NK-92 (cell line): Measurements from ENCODE around the gene METRNL.

Source experiments
- DNase-seq: peaks from one replicate; lab custom pipeline; 2025; ENCODE audit not compliant: unreplicated experiment; lab: John Stamatoyannopoulos, UW

METRNL gene

GRCh38 chr17:83089328-83090132 lies 10.1 kb downstream of the METRNL start:
- DNase-seq: no peak

GRCh38 chr17:83090444-83091256 lies 11.2 kb downstream of the METRNL start:
- DNase-seq: no peak

GRCh38 chr17:83091257-83092141 lies 12.1 kb downstream of the METRNL start:
- no peak for DNase-seq

- DNase-seq: no peak
Measured at GRCh38 chr17:83092186-83092585, 12.8 kb downstream of the METRNL start.

GRCh38 chr17:83092931-83093330 lies 13.5 kb downstream of the METRNL start:
- DNase-seq: no peak

- no peak for DNase-seq
Measured at GRCh38 chr17:83093506-83093905, 14.1 kb downstream of the METRNL start.

- no peak for DNase-seq
Measured at GRCh38 chr17:83094291-83094690, 14.9 kb downstream of the METRNL start.

- no peak for DNase-seq
Measured at GRCh38 chr17:83095016-83095415, 15.6 kb downstream of the METRNL start.

- no peak for DNase-seq
Measured at GRCh38 chr17:83096401-83097224, 17.2 kb downstream of the METRNL start.

GRCh38 chr17:83097831-83098230 lies 18.4 kb downstream of the METRNL start:
- DNase-seq: no peak

- no peak for DNase-seq
Measured at GRCh38 chr17:83098241-83099085, 19.1 kb downstream of the METRNL start.

GRCh38 chr17:83099086-83099555 lies 19.7 kb downstream of the METRNL start:
- no peak for DNase-seq

- no peak for DNase-seq
Measured at GRCh38 chr17:83099570-83100181, 20.3 kb downstream of the METRNL start.

GRCh38 chr17:83100220-83100852 lies 20.9 kb downstream of the METRNL start:
- DNase-seq: no peak

- no peak for DNase-seq
Measured at GRCh38 chr17:83100853-83101391, 21.5 kb downstream of the METRNL start.

GRCh38 chr17:83101805-83102480 lies 22.5 kb downstream of the METRNL start:
- DNase-seq: no peak

- no peak for DNase-seq
Measured at GRCh38 chr17:83103200-83103942, 24.0 kb downstream of the METRNL start.
